IMR-90 (cell line): ENCODE data around the gene RASIP1.

Experiments
- CEBPB ChIP-seq: IDR thresholded peaks from 2 replicates; pipeline ENCODE4 v1.6.1; 2012; ENCODE audit warnings: low read depth, low read length, improper control_type of control experiment
- CHD1 ChIP-seq: IDR thresholded peaks from 2 replicates; pipeline ENCODE4 v1.6.1; 2012; ENCODE audit warnings: low read depth, low read length, improper control_type of control experiment
- FOS ChIP-seq: fragments of 150-350 bp; IDR thresholded peaks from 2 replicates; pipeline ENCODE4 v1.6.1; 2016; ENCODE audit warnings: low read depth, low read length
- MAZ ChIP-seq: IDR thresholded peaks from 2 replicates; pipeline ENCODE4 v1.6.1; 2012; ENCODE audit warnings: low read depth, mild to moderate bottlenecking, low read length, improper control_type of control experiment, moderate library complexity, borderline replicate concordance
- MXI1 ChIP-seq: IDR thresholded peaks from 2 replicates; pipeline ENCODE4 v1.6.1; 2012; ENCODE audit warnings: low read depth, mild to moderate bottlenecking, low read length, moderate library complexity, borderline replicate concordance
- POLR2A ChIP-seq: IDR thresholded peaks from 2 replicates; pipeline ENCODE4 v1.6.1; 2012; ENCODE audit warnings: mild to moderate bottlenecking, low read depth, low read length
- RAD21 ChIP-seq: IDR thresholded peaks from 2 replicates; pipeline ENCODE4 v1.6.1; 2012; ENCODE audit warnings: low read length, improper control_type of control experiment
- RCOR1 ChIP-seq: IDR thresholded peaks from 2 replicates; pipeline ENCODE4 v1.6.1; 2012; ENCODE audit warnings: mild to moderate bottlenecking, low read length, improper control_type of control experiment; ENCODE audit not compliant: insufficient replicate concordance
- SMC3 ChIP-seq: fragments of 150-350 bp; IDR thresholded peaks from 2 replicates; pipeline ENCODE4 v1.6.1; 2016; ENCODE audit warnings: low read depth, mild to moderate bottlenecking, antibody characterized with exemption, low read length, moderate library complexity
- USF2 ChIP-seq: fragments of 150-350 bp; IDR thresholded peaks from 2 replicates; pipeline ENCODE4 v1.6.1; 2017; ENCODE audit warnings: mild to moderate bottlenecking, antibody characterized with exemption, low read length, low read depth
- TF ChIP-seq, protein P1 (sequence below): conservative IDR thresholded peaks from 2 replicates; pipeline ENCODE4 v1.5.1; 2012; ENCODE audit warnings: mild to moderate bottlenecking, low read depth, low read length, improper control_type of control experiment

DNA sequence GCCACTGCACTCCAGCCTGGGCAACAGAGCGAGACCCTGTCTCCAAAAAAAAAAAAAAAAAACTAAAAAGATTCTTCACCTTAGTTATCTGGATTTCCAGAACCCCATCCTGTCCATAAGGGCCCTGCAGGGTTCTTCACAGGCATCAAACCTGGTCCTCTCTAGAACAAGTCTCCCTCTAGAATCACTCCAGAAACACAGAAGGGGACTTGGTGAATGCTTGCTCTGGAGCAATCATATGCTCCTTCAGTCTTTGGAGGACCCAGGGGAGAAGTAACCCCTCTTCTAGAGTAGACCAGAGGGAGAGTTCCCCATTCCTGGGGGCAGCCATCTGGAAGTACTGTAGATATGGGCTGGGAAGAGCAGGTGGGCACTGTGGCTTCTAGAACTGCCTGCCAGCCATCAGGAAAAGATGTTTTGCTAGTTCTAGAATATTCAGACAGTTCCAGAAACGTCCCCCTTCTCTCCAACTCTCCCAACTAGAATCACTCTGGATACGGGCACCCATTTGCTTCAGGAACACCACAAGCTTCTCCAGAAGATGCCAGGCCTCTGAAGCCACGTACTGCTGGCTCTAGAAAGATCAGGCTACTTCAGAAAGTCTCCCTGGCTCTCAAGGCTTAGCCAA is 9.3 kb upstream of the RASIP1 start:
- no peak for TF ChIP-seq RAD21
- TF ChIP-seq, protein P1, sequence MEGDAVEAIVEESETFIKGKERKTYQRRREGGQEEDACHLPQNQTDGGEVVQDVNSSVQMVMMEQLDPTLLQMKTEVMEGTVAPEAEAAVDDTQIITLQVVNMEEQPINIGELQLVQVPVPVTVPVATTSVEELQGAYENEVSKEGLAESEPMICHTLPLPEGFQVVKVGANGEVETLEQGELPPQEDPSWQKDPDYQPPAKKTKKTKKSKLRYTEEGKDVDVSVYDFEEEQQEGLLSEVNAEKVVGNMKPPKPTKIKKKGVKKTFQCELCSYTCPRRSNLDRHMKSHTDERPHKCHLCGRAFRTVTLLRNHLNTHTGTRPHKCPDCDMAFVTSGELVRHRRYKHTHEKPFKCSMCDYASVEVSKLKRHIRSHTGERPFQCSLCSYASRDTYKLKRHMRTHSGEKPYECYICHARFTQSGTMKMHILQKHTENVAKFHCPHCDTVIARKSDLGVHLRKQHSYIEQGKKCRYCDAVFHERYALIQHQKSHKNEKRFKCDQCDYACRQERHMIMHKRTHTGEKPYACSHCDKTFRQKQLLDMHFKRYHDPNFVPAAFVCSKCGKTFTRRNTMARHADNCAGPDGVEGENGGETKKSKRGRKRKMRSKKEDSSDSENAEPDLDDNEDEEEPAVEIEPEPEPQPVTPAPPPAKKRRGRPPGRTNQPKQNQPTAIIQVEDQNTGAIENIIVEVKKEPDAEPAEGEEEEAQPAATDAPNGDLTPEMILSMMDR, result no peak
- no peak for TF ChIP-seq POLR2A
- TF ChIP-seq CEBPB, result no peak
- TF ChIP-seq MXI1, result no peak
- TF ChIP-seq SMC3, result no peak
- no peak for TF ChIP-seq RCOR1
- TF ChIP-seq USF2, result no peak
- no peak for TF ChIP-seq CHD1
- TF ChIP-seq FOS, result no peak
- TF ChIP-seq MAZ, result no peak
